B cell (primary cell): ENCODE data around the gene PTPRM. TPM values are rescaled to one million over a fixed set of nuclear protein-coding genes. Genes with fewer than 3 reads are reported as not detected.

ENCODE experiments used
- ATAC-seq: fragments of 200-7000 bp; cut with Tn5 transposase; one replicate; pipeline ENCODE4 v1.10.0; 2021; ENCODE audit warnings: low read depth, mild to moderate bottlenecking, moderate number of reproducible peaks, moderate library complexity
- CTCF ChIA-PET: fragments of 350-600 bp; sonication (Branson Sonifier 250); formaldehyde crosslinking; loops from one replicate; lab custom pipeline; 2021; ENCODE audit warnings: antibody characterized with exemption, inconsistent platforms; lab: Charles Lee
- POLR2A ChIA-PET: fragments of 350-600 bp; sonication (Branson Sonifier 250); formaldehyde crosslinking; loops from one replicate; lab custom pipeline; 2021; ENCODE audit warnings: antibody characterized with exemption; lab: Charles Lee
- DNase-seq: peaks from one replicate; pipeline ENCODE4 v3.0.0; 2013
- H2AFZ ChIP-seq: 2 replicates; pipeline ENCODE4 v1.6.1; 2012; ENCODE audit warnings: mild to moderate bottlenecking, low read depth, low read length; ENCODE audit not compliant: insufficient read depth, poor library complexity, severe bottlenecking
- H3K27ac ChIP-seq, 2 donors: 1 replicate in 1 of 2; 2 replicates in 1 of 2; pipeline ENCODE4 v1.5.1; 2012 to 2013; ENCODE audit warnings: low read length in 2 of 2, mild to moderate bottlenecking in 2 of 2, moderate library complexity in 1 of 2
- H3K27me3 ChIP-seq, 4 experiments: fragments of 200-600 bp in 1 of 4; sonication (generic) in 1 of 4; replicated peaks in 1 of 4; 1 replicate in 2 of 4; 2 replicates in 2 of 4; pipeline versions ENCODE4 v1.6.1 to v1.7.0; 2013 to 2016; ENCODE audit warnings: low read length in 3 of 4, mild to moderate bottlenecking in 2 of 4, mixed read lengths in 1 of 4, moderate library complexity in 1 of 4; ENCODE audit not compliant: insufficient read depth in 4 of 4, control insufficient read depth in 3 of 4; ENCODE audit errors: control extremely low read depth in 1 of 4
- H3K36me3 ChIP-seq, 2 experiments: replicated peaks in 1 of 2; 1 replicate in 1 of 2; 2 replicates in 1 of 2; pipeline versions ENCODE4 v1.6.1 to v1.7.1; 2013; ENCODE audit warnings: low read length in 1 of 2; ENCODE audit not compliant: insufficient read depth in 2 of 2, control insufficient read depth in 1 of 2; ENCODE audit errors: control extremely low read depth in 1 of 2, extremely low read depth in 1 of 2
- H3K4me1 ChIP-seq, 2 donors: fragments of 200-600 bp in 1 of 2; sonication (generic) in 1 of 2; 1 replicate in 1 of 2; 2 replicates in 1 of 2; pipeline versions ENCODE4 v1.5.1 to v1.6.1; 2013 to 2017; ENCODE audit warnings: low read length in 2 of 2; ENCODE audit not compliant: control insufficient read depth in 2 of 2, insufficient read depth in 2 of 2
- H3K4me2 ChIP-seq: replicated peaks from 2 replicates; pipeline ENCODE3; 2012; ENCODE audit warnings: mild to moderate bottlenecking, low read depth, low read length; ENCODE audit not compliant: poor library complexity, severe bottlenecking
- H3K4me3 ChIP-seq, 5 experiments: fragments of 200-600 bp in 1 of 5; sonication (generic) in 1 of 5; 1 replicate in 3 of 5; 2 replicates in 2 of 5; pipeline versions ENCODE4 v1.5.1 to v1.7.0; 2011 to 2016; ENCODE audit warnings: low read length in 4 of 5, mild to moderate bottlenecking in 4 of 5, low read depth in 2 of 5, control low read depth in 1 of 5, moderate library complexity in 1 of 5; ENCODE audit not compliant: insufficient read depth in 1 of 5; ENCODE audit errors: control extremely low read depth in 1 of 5, extremely low read depth in 1 of 5
- H3K79me2 ChIP-seq: fragments of 200-600 bp; sonication (generic); one replicate; pipeline ENCODE4 v1.6.0; 2016; ENCODE audit warnings: low read length; ENCODE audit not compliant: control insufficient read depth, insufficient read depth
- H3K9ac ChIP-seq: fragments of 200-600 bp; sonication (generic); 2 replicates; pipeline ENCODE4 v1.6.1; 2017; ENCODE audit warnings: mild to moderate bottlenecking, low read length, moderate library complexity
- H3K9me3 ChIP-seq, 3 donors: one replicate each; pipeline versions ENCODE4 v1.6.1 to v1.7.1; 2013; ENCODE audit warnings: low read length in 2 of 3; ENCODE audit not compliant: control insufficient read depth in 2 of 3, insufficient read depth in 1 of 3; ENCODE audit errors: control extremely low read depth in 1 of 3
- H4K20me1 ChIP-seq: 2 replicates; pipeline ENCODE4 v1.6.0; 2012; ENCODE audit warnings: mild to moderate bottlenecking, low read length; ENCODE audit not compliant: insufficient read depth, control insufficient read depth, poor library complexity, severe bottlenecking
- H3K27ac Mint-ChIP-seq: one replicate; pipeline ENCODE4 v1.8.0; 2021; ENCODE audit warnings: mixed read lengths
- H3K27me3 Mint-ChIP-seq: one replicate; pipeline ENCODE4 v1.8.0; 2021; ENCODE audit warnings: mixed read lengths
- H3K4me1 Mint-ChIP-seq: one replicate; pipeline ENCODE4 v1.8.0; 2021; ENCODE audit warnings: mixed read lengths
- H3K4me3 Mint-ChIP-seq: one replicate; pipeline ENCODE4 v1.8.0; 2021; ENCODE audit warnings: mixed read lengths
- H3K9me3 Mint-ChIP-seq: one replicate; pipeline ENCODE4 v1.8.0; 2022; ENCODE audit warnings: mixed read lengths; ENCODE audit not compliant: insufficient read depth
- CTCF ChIP-seq: fragments of 200-600 bp; IDR thresholded peaks from one replicate; pipeline ENCODE4 v1.8.0; 2022; ENCODE audit warnings: antibody characterized with exemption, mild to moderate bottlenecking
- EZH2 ChIP-seq: IDR thresholded peaks from 2 replicates; pipeline ENCODE4 v1.6.1; 2012; ENCODE audit warnings: borderline replicate concordance, low read depth, mild to moderate bottlenecking, moderate library complexity, low read length; ENCODE audit not compliant: insufficient read depth, poor library complexity, severe bottlenecking
- WGBS: methylation state at CpG from one replicate; pipeline ENCODE4 v1.1.5; 2013; ENCODE audit warnings: missing lambda C conversion rate; ENCODE audit not compliant: insufficient coverage; 5-methylcytosine and 5-hydroxymethylcytosine counted together
- intact Hi-C: fragments of 100-400 bp; cut with micrococcal nuclease; formaldehyde crosslinking; loops from one replicate; pipeline ENCODE4 v1.10.0; 2022
- polyA plus RNA-seq: library from polyadenylated mRNA; depleted of rRNA; stranded (reverse); fragments of >200 nt; gene quantifications from 2 replicates; pipeline ENCODE4 v1.2.3, GENCODE V29; 2012
- total RNA-seq, 2 donors: library from RNA; stranded (reverse); fragments of 120-200 nt in 1 of 2; gene quantifications; 1 replicate in 1 of 2; 2 replicates in 1 of 2; pipeline versions ENCODE4 v1.2.3 to v1.2.4, GENCODE V29; 2013 to 2022

PTPRM gene
- total and polyA plus RNA-seq, 2 donors (not counting 1 experiment from before 2014, with no cell fraction given): 0.20 to 0.89 TPM

- Histone ChIP-seq H3K27me3 (no peaks in the 10 kb centered on the region), H3K79me2 (no peaks in the 10 kb centered on the region), H3K4me1 (no peaks in the 10 kb centered on the region), H3K36me3 (no peaks in the 10 kb centered on the region), H3K9ac (no peak overlapping the region), H3K9me3 (no peaks in the 10 kb centered on the region), H4K20me1 (no peaks in the 10 kb centered on the region), H3K4me3 (no peak overlapping the region), H3K4me2 (no peak overlapping the region), H3K27ac (no peak overlapping the region), H2AFZ (no peak overlapping the region)
- 92% methylated on average over 2 of the region's 5 CpGs for WGBS
- DNase-seq (no peak), ATAC-seq (no peak)
- ChIA-PET CTCF (no interaction called here), POLR2A (no interaction called here)
- H3K4me1 Mint-ChIP-seq: no peaks in the 10 kb centered on the region
- intact Hi-C loops: no loop called here
- no peak overlapping the region for H3K4me3 Mint-ChIP-seq
- TF ChIP-seq CTCF: no peak
- no peak for TF ChIP-seq EZH2
- H3K9me3 Mint-ChIP-seq: no peaks in the 10 kb centered on the region
- no peak overlapping the region for H3K27ac Mint-ChIP-seq
- H3K27me3 Mint-ChIP-seq: no peaks in the 10 kb centered on the region
Observed at GRCh38 chr18:8046441-8046840, 479.3 kb downstream of the PTPRM start.

DNA sequence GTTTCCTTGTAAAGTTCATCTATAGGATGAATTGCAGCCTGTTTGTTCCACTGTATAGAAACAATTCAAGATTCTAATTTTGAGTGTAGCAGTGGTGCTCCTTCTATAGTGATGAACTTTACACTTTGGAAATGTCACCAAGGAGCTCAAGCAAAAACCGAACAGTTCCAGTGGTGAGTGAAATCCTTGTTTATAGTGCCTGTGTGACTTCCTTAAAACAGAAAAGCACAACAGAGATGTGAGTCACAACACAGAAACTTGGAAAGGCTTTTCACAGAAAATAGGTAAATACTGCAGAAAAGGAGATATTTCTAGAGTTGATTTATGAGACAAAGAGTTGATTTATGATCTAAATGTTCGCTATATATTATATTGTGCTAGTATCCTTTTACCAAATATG, 482.0 kb downstream of the PTPRM start:
- WGBS: no CpG with 5 or more reads among the region's 2 CpGs
- Histone ChIP-seq H2AFZ (no peak overlapping the region), H3K27ac (no peak overlapping the region), H3K36me3 (no peaks in the 10 kb centered on the region), H3K4me3 (no peak overlapping the region), H3K27me3 (no peaks in the 10 kb centered on the region), H4K20me1 (no peaks in the 10 kb centered on the region), H3K9ac (no peak overlapping the region), H3K4me2 (no peak overlapping the region), H3K79me2 (no peaks in the 10 kb centered on the region), H3K4me1 (no peaks in the 10 kb centered on the region), H3K9me3 (no peaks in the 10 kb centered on the region)
- Mint-ChIP-seq H3K27ac (no peak overlapping the region), H3K9me3 (no peaks in the 10 kb centered on the region), H3K4me3 (no peak overlapping the region), H3K4me1 (no peaks in the 10 kb centered on the region), H3K27me3 (no peaks in the 10 kb centered on the region)
- no peak for ATAC-seq
- TF ChIP-seq EZH2: no peak
- TF ChIP-seq CTCF: no peak
- ChIA-PET POLR2A (no interaction called here), CTCF (no interaction called here)
- DNase-seq: no peak
- intact Hi-C loops: no loop called here
